Measurements from ENCODE around the gene BASP1.
"Not testable (repeated sequence)": the region's sequence is repeated elsewhere in the genome, so short reads cannot be mapped to it uniquely, and the experiment has no call there.

BASP1 gene

GRCh38 chr5:17317473-17317872, 100.0 kb downstream of the BASP1 start:
- no peak for DNase-seq

DNA sequence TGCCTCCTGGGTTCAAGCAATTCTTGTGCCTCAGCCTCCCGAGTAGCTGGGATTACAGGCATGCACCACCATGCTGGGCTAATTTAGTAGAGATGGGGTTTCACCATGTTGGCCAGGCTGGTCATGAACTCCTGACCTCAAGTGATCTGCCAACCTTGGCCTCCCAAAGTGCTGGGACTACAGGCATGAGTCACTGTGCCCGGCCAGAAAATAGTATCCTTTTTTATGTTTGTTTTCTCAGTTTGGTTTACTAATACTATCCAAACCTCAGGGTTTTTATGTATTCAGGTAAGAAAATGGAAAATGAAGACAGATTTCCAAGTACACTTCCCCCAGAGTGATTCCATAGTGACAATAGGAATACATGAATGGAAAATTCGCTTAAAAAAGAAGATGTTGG, 101.7 kb downstream of the BASP1 start:
- DNase-seq = not testable (repeated sequence)

DNA sequence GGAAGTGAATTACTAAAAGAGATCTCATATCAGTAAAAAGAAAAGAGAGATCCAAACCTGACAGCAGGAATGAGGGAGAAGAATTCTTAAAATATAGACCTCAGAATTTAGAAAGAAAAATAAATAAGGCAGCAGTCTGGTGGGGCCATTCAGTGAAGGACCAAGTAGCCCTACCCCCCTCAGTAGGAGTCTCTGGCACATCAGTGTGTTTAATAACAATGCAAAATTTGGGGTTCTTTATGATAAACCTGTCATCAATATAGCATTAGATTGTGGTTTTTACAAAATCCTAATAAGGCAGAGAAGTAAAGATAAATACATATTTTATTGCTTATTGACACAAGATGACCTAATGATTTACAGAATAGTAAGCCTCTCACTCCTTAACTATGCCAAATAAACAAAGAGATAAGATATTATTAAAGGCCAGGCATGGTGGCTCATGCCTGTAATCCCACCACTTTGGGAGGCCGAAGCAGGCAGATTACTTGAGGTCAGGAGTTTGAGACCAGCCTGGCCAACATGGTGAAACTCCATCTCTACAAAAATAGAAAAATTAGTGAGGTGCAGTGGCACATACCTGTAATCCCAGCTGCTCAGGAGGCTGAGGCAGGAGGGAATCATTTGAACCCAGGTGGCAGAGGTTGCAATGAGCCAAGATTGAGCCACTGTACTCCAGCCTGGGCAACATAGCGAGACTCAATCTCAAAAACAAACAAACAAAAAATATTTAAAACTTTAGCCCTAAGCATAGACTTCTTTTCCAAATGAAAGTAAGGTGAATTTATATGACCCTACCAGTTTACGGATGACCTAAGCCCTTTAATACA, 108.6 kb downstream of the BASP1 start:
- DNase-seq = no peak
